GM12878 (cell line): ENCODE data around the gene ACTRT3.

Experiments used
- NFIC ChIP-seq: IDR thresholded peaks from 2 replicates; pipeline ENCODE4 v1.6.1; 2012; ENCODE audit warnings: low read depth, mild to moderate bottlenecking, inconsistent platforms, low read length, moderate library complexity
- RCOR1 ChIP-seq: conservative IDR thresholded peaks from 2 replicates; pipeline ENCODE4 v1.6.1; 2012; ENCODE audit warnings: low read depth, low read length, improper control_type of control experiment
- SPI1 ChIP-seq: IDR thresholded peaks from 2 replicates; pipeline ENCODE4 v1.6.1; 2011; ENCODE audit warnings: low read depth, mild to moderate bottlenecking, low read length, moderate library complexity, borderline replicate concordance; ENCODE audit not compliant: insufficient read depth
- SRF ChIP-seq, 2 experiments: IDR thresholded peaks; 2 replicates each; pipeline ENCODE4 v1.6.1; 2011; ENCODE audit warnings: low read depth in 2 of 2, low read length in 2 of 2, mild to moderate bottlenecking in 1 of 2, moderate library complexity in 1 of 2
- WRNIP1 ChIP-seq: IDR thresholded peaks from 2 replicates; pipeline ENCODE4 v1.6.1; 2011; ENCODE audit warnings: low read depth, low read length, improper control_type of control experiment, borderline replicate concordance
- TF ChIP-seq, protein P1 (sequence below), 3 experiments: IDR thresholded peaks in 2 of 3; conservative IDR thresholded peaks in 1 of 3; 2 replicates each; pipeline ENCODE4 v1.5.1; 2011; ENCODE audit warnings: low read depth in 3 of 3, low read length in 3 of 3, mild to moderate bottlenecking in 3 of 3, control low read depth in 2 of 3, moderate library complexity in 2 of 3, inconsistent platforms in 1 of 3, mixed read lengths in 1 of 3; ENCODE audit not compliant: control insufficient read depth in 2 of 3, insufficient read depth in 1 of 3; ENCODE audit errors: extremely low read depth in 1 of 3

- no peak for TF ChIP-seq NFIC
- no peak for TF ChIP-seq SRF (IDR thresholded peaks at IDR 0.05; ENCODE audit: low read depth in 2 of 2, low read length in 2 of 2)
- no peak for TF ChIP-seq SPI1
- TF ChIP-seq WRNIP1, result no peak
- TF ChIP-seq, protein P1, sequence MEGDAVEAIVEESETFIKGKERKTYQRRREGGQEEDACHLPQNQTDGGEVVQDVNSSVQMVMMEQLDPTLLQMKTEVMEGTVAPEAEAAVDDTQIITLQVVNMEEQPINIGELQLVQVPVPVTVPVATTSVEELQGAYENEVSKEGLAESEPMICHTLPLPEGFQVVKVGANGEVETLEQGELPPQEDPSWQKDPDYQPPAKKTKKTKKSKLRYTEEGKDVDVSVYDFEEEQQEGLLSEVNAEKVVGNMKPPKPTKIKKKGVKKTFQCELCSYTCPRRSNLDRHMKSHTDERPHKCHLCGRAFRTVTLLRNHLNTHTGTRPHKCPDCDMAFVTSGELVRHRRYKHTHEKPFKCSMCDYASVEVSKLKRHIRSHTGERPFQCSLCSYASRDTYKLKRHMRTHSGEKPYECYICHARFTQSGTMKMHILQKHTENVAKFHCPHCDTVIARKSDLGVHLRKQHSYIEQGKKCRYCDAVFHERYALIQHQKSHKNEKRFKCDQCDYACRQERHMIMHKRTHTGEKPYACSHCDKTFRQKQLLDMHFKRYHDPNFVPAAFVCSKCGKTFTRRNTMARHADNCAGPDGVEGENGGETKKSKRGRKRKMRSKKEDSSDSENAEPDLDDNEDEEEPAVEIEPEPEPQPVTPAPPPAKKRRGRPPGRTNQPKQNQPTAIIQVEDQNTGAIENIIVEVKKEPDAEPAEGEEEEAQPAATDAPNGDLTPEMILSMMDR (IDR thresholded peaks at IDR 0.05 in 2 of 3, conservative IDR thresholded peaks at IDR 0.05 in 1 of 3; ENCODE audit: control insufficient read depth in 2 of 3, extremely low read depth in 1 of 3, insufficient read depth in 1 of 3, low read depth in 3 of 3, low read length in 3 of 3), result no peak
- TF ChIP-seq RCOR1, result no peak
Measured at GRCh38 chr3:169790219-169790618, 20.9 kb upstream of the ACTRT3 start.
